NCI-H187 (cell line): ENCODE results near the gene MEDAG.

Source experiments
- DNase-seq, 2 experiments: peaks; one replicate each; lab custom pipeline; 2025; lab: John Stamatoyannopoulos, UW

The MEDAG gene

DNA sequence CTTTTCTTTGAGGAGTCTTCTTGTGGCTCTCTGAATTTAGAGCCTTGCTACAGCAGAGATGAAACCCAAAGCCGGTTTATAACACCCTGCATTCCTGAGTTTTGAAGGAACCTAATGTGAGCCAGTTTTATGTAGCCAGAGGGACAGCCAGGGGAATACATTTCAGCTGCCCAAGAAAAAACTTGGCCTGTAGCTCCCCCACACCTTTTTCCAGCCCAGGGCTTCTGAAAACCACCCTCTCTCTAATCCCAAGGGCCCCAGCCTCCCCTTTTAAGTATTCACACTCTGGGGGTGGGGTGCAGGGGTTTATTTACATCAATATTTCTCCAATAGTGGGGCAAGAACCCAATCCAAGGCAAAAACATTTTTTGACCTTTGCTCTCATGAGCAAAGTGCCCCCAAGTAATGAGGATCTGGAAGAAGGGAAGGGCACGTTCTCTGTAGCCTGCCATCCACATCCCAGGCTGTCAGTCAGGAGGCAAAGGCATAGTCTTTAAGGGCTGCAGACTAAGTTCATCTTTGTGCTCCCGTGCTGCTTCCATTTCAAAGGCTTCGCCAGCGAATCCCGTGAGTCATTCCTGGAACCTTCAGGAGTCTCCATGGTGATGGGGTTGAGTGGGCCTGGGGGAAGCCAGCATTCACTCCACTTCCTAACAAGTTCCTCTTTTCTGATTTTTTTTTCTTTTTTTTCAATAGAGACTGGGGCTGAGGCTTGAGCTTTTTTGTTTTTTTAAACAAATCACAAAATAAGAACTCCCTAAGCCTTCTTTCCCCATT is 33.2 kb upstream of the MEDAG start:
- no peak for DNase-seq

DNA sequence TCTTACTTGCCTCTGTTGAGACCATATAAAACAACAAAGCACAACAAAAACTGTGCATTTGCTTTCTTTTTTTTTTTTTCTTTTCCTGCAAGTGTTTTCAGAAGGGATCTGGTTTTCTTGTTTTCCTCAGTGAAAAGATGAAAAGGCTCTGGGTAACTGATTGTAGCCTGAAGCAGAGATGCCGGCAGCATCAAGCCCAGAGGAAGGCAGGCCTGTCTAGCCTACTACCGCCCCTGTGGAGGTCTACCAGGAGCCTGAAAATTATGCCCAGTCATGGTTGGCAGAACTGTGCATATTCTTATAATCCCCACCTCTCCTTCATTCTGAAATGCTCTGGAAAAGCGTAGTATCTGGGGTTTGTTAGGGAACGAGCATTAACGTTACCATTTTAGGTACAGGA is 32.6 kb upstream of the MEDAG start:
- no peak for DNase-seq

DNA sequence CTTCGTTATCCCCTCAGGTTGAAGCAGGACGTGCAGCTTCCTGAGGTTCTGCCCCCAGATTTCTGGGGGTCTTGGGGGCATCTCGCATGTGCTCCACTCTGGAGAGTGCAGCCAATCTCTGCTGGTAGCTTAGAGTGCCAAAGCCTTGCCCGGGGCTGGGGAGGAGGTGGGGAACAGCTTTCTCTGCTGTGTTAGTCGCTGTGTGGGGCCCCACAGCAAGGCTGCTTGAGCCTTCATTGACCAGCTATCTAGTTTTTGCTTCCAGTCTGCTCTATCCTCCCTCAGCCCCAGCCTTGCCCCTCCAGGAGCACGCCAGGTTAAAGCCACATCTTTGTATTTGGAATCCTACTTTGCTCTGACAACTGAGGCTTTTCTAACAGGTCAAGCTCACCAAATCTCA is 32.0 kb upstream of the MEDAG start:
- DNase-seq = no peak

GRCh38 chr13:30874561-30874960 is 31.5 kb upstream of the MEDAG start:
- no peak for DNase-seq

- no peak for DNase-seq
Observed at GRCh38 chr13:30877335-30877734, 28.7 kb upstream of the MEDAG start.

DNA sequence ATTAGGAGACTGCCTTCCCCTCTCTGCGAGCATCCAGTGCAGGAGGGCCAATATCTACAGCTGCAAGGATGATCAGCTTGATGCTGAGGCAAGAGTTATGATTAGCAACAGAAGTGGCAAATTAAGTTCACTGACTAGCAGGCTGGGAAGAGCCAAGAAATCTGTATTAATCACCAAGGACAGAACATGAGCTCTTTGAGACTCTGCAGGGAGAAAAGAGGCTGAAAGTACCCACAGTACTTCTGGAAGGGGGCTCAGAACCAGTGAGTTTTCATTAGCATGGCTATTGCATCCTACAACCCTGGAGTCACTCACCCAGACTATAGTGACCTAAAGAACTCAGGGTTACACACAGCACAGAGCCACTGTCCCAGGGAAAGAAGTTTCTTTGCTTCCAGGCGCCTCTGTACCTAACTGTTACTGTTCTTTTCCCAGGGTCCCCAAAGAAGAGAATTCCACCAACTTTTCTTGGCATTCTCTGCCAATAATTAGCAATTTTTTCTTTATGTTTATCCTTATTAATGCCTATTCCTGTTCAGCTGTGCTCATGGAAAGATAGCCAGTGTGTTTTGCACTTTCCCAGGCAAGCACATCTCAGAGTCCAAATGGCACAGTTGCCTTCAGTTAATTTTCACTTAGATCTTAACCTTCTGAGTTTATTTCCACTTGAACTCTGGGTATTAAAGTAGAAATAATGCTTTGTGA is 25.8 kb upstream of the MEDAG start:
- DNase-seq = no peak

GRCh38 chr13:30880856-30881155 is 25.3 kb upstream of the MEDAG start:
- DNase-seq = no peak

GRCh38 chr13:30881191-30881651 is 24.9 kb upstream of the MEDAG start:
- DNase-seq = no peak

- DNase-seq = no peak
Observed at GRCh38 chr13:30882026-30882850, 23.8 kb upstream of the MEDAG start.

DNA sequence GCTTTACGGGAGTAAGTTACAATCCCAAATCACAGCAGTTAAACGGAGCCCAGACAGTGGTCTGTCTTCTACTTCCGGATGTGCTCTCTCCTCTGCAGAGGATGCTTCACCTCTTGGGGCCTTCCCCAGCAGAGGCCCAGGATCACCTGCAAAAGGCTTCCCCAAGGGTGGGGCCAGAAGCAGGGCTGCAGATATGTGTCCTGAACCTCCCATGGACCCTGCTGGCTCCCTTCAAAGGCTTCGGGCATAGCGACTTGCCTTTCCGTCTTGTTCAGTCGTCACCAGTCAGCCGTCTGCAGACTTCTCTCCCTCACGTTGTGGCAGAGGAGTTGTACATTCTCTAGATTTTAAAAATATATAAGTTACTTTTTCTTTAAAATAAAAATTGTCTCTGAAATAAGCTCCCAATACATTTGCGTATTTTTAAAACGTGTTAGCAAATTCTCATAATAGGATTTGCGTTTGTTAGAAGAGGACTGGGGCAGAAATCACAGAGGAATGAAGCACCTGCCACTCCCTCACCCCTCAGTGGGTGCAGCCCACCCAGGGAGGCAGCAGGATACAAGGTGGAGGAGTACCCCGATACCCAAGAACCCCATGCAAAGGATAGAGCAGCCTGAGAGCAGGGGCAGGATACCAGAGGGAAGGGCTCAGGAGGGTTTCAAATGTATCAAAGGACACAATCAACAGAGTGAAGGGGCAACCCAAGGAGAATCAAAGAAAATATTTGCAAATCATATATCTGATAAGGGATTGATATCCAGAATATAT is 22.9 kb upstream of the MEDAG start:
- DNase-seq = no peak

- no peak for DNase-seq
Observed at GRCh38 chr13:30884543-30884942, 21.5 kb upstream of the MEDAG start.

DNA sequence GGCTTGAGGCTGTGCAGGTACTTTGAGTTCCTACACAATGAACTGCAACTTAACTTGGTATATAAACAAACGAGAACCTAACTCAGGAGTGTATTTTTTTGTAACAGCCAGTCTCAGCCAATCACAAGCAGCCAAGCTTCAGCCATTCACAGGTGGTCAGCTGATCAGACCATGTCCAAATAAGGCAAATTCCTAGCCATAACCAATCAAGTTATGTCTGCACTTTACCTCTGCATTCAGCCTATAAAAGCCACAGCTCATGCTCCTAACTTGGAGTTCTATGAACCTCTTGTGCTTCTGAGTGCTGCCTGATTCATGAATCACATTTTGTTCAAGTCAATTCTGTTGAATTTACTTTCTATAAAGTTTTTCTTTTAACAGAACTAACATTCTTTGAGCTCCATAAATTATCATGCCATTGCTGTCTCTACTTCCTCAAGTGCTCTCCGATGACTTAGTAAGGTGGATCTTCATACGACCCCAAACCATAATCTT is 16.8 kb upstream of the MEDAG start:
- no peak for DNase-seq

DNA sequence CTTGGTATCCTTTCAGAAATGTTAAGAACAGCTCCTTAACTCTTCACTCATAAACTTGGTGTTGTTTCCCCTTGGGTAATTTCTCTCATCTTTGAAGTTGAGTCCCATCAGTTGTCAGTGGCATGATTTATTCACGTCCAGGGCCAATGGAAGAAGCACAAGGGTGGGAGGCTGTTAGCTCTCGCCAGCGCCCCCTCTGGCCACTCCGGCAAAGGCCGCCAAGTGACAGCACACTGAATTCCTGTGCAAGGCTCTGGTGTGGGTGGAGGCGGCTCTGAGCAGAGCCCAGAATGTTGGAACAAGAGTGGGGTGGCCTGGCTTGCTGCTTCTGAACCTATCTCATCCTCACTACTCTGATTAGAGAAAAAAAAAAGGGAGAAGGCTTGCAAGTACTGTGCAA is 13.1 kb upstream of the MEDAG start:
- DNase-seq = no peak

- DNase-seq = no peak
Observed at GRCh38 chr13:30895773-30896172, 10.3 kb upstream of the MEDAG start.

DNA sequence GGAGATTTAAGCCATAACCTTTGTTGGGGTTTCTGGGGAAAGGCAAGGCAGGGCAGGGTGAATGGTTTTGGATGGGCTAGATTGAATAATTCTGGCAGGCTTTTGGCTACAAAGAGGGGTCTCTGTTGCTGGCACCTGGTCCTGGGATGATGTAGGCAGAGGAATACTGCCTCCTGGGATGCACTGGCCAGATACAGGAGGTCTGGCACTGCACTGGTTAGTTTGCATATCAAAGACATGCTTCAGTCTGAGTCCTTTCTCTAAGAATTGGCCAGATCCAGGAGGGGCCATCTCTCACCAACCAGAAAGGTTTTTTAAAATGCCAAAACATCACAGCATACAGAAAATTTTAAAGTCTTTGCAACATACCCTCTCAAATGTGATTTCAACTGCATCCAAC is 8.0 kb upstream of the MEDAG start:
- DNase-seq = no peak

DNA sequence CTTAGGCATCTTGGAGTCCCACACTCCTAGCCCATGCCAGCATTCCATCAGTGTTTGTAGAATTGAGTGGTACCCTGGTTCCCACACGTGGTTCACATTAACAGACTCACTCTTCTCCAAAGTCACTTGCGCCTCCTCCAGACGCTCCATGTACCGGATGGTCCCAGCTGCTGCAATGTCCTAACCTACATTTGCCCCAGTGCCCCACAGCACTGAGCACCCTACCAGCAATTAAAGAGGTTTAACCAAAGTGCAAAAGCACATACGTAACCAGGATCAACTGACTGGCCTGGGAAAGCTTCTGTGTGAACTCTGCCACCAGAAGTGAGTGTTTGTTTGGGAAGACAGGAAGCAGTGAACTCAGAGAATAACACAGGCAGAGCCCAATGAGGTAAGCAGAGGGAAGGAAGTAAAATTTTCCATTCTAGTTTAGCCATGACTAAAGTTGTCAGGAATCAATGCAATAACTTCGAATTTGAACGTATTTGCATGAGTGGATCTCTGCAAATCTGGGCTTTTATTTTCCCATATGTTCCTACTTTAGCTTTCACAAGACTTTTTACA is 7.3 kb upstream of the MEDAG start:
- no peak for DNase-seq

DNA sequence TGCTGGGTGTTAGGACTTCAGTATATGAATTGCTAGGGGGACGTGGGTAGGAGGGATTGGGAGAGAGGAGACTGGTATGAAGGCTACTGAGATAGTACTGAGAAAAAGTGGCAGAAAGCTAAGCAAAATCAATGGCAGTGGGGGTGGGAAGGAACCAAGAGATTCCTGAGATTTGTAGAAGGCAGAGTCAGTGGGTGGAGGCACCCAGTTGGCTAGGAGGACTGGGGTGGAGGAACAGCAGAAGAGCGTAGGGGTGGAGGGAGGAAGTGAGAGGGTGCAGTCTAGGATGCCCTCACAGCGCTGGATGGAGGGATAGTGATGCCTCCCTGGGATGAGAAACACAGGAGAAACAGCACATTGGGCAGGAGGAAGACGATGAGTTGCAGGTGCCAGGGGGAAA is 5.6 kb upstream of the MEDAG start:
- DNase-seq = no peak

DNA sequence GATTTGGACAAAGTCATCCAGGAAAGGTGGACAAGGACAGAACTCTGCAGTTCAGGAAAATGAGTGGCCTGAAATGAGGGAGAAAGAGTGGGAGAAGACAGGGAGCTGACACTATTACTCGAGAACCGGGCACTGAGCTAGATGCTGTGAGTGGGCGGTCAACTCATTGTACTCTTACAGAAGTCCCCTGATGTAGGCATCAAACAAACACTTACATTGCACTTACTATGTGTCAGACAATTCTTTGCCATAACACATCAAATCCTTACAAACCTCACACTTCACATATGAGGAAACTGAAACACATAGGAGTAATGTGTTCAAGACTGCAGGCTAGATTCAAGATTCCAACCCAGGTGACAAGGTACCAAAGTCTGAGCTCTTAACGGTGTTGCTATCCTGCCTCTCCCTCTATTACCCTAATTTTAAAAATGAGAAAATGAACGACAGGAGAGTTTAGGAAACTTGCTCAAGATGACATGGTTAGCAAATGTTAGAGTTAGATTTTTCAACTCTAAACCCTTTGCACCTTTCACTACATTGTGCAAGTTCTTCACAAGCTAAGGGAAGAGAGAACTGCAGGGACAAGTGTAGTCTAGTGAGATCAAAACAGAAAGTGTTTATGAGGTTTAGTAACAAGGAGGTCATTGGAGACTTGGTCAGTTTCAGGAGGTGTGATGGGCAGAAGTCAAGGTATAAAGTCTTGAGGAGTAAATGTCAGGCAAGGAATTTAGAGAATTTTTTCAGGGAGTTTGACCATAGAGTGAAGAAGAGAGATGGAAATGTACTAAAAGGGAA is 4.9 kb upstream of the MEDAG start:
- DNase-seq = no peak

DNA sequence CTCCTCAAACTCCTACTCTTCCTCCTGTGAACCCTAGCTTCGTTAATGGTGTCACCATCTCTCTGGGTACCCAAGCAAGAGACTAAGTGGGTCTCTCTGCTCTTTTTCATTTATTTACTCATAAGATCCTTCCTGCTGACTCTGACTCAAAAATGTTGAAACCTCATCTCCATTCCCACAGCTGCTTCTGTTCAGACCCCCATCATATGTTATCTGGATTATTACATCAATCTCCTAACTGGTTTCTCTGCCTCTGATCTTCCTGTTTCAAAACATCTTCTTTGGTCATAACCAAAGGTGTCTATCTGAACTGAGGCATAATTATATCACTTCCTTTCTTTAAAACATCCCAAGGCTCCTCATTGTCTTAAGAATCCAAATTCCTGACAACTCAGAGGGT is 2.0 kb upstream of the MEDAG start:
- no peak for DNase-seq

GRCh38 chr13:30906411-30907051 is 460 bp downstream of the MEDAG start:
- no peak for DNase-seq
